Panc1 (cell line): ENCODE data around the gene SRSF12. TPM values are rescaled to one million over a fixed set of nuclear protein-coding genes. Genes with fewer than 3 reads are reported as not detected.

Experiments
- ATAC-seq: fragments of 200-7000 bp; cut with Tn5 transposase; 2 replicates; pipeline ENCODE4 v1.9.1; 2020; ENCODE audit warnings: mild to moderate bottlenecking, moderate library complexity
- BruUV-seq: library from RNA; stranded (reverse); fragments of 400-500 nt; replicated peaks from 2 replicates; lab custom pipeline; 2021; lab: Mats Ljungman, UMichigan
- CTCF ChIA-PET: fragments of 300-600 bp; sonication (Branson Sonifier 250); formaldehyde crosslinking; loops from one replicate; lab custom pipeline; 2022; ENCODE audit warnings: antibody characterized with exemption; lab: Charles Lee
- POLR2A ChIA-PET: fragments of 300-600 bp; sonication (Branson Sonifier 250); formaldehyde crosslinking; loops from one replicate; lab custom pipeline; 2022; ENCODE audit warnings: antibody characterized with exemption; lab: Charles Lee
- DNase-seq: peaks from one replicate; pipeline ENCODE4 v3.0.0-alpha.2; 2010; ENCODE audit warnings: low read depth, low spot score
- H3K27ac ChIP-seq: 2 replicates; pipeline ENCODE4 v1.5.1; 2011; ENCODE audit warnings: mild to moderate bottlenecking, low read length, inconsistent platforms
- H3K27me3 ChIP-seq: fragments of 200-500 bp; sonication (Bioruptor generic); 2 replicates; pipeline ENCODE4 v1.6.0; 2014; ENCODE audit warnings: low read length, inconsistent platforms; ENCODE audit not compliant: control insufficient read depth, insufficient read depth
- H3K36me3 ChIP-seq: fragments of 200-500 bp; sonication (Bioruptor generic); 2 replicates; pipeline ENCODE4 v1.5.1; 2014; ENCODE audit warnings: inconsistent platforms, mild to moderate bottlenecking, low read length, moderate library complexity; ENCODE audit not compliant: control insufficient read depth, insufficient read depth
- H3K4me1 ChIP-seq: 2 replicates; pipeline ENCODE4 v1.5.1; 2011; ENCODE audit warnings: inconsistent platforms, mild to moderate bottlenecking, low read length, moderate library complexity; ENCODE audit not compliant: control insufficient read depth, insufficient read depth
- H3K4me3 ChIP-seq, 2 experiments: 2 replicates each; pipeline ENCODE4 v1.5.1; 2011 to 2012; ENCODE audit warnings: low read depth in 2 of 2, low read length in 2 of 2, mild to moderate bottlenecking in 2 of 2, inconsistent platforms in 1 of 2, moderate library complexity in 1 of 2
- H3K9me3 ChIP-seq: fragments of 200-500 bp; sonication (Bioruptor generic); 2 replicates; pipeline ENCODE4 v1.5.1; 2014; ENCODE audit warnings: low read depth, mild to moderate bottlenecking, inconsistent platforms, low read length, moderate library complexity; ENCODE audit not compliant: control insufficient read depth, insufficient read depth
- CTCF ChIP-seq: fragments of 450-650 bp; IDR thresholded peaks from 2 replicates; pipeline ENCODE4 v1.5.1; 2017; ENCODE audit warnings: mild to moderate bottlenecking
- POLR2AphosphoS5 ChIP-seq: IDR thresholded peaks from 2 replicates; pipeline ENCODE4 v1.6.1; 2012; ENCODE audit warnings: mild to moderate bottlenecking, low read depth, low read length, moderate library complexity
- SIN3A ChIP-seq: IDR thresholded peaks from 2 replicates; pipeline ENCODE4 v1.6.1; 2012; ENCODE audit warnings: low read depth, mild to moderate bottlenecking, low read length, moderate library complexity, borderline replicate concordance; ENCODE audit not compliant: insufficient read depth
- TCF7L2 ChIP-seq: IDR thresholded peaks from 2 replicates; pipeline ENCODE4 v1.6.1; 2011; ENCODE audit warnings: mild to moderate bottlenecking, low read depth, low read length, inconsistent platforms
- in situ Hi-C: cut with HindIII; loops from 2 replicates; pipeline ENCODE4 v1.10.0; 2016; ENCODE audit warnings: low sequenced_read_pairs, low pct_unique_long_range_greater_than_20kb
- intact Hi-C: fragments of 100-400 bp; cut with micrococcal nuclease; formaldehyde crosslinking; loops from one replicate; pipeline ENCODE4 v1.10.0; 2022; ENCODE audit not compliant: unreplicated experiment
- total RNA-seq: library from RNA; stranded (reverse); gene quantifications from one replicate; pipeline ENCODE4 v1.2.1, GENCODE V29; 2021; ENCODE audit not compliant: unreplicated experiment
- TF ChIP-seq, protein P1 (sequence below), 2 experiments: IDR thresholded peaks; 2 replicates each; pipeline ENCODE4 v1.6.1; 2011 to 2012; ENCODE audit warnings: low read depth in 2 of 2, control low read depth in 1 of 2, low read length in 1 of 2, mild to moderate bottlenecking in 1 of 2, moderate library complexity in 1 of 2; ENCODE audit not compliant: insufficient read depth in 1 of 2

The SRSF12 gene
- total RNA-seq, 1 experiment from 2014 or later = 0.28 TPM

- CTCF ChIA-PET = no interaction called here
- DNase-seq = no peak
Observed at GRCh38 chr6:89140347-89141156, 22.7 kb upstream of the SRSF12 start.

DNA sequence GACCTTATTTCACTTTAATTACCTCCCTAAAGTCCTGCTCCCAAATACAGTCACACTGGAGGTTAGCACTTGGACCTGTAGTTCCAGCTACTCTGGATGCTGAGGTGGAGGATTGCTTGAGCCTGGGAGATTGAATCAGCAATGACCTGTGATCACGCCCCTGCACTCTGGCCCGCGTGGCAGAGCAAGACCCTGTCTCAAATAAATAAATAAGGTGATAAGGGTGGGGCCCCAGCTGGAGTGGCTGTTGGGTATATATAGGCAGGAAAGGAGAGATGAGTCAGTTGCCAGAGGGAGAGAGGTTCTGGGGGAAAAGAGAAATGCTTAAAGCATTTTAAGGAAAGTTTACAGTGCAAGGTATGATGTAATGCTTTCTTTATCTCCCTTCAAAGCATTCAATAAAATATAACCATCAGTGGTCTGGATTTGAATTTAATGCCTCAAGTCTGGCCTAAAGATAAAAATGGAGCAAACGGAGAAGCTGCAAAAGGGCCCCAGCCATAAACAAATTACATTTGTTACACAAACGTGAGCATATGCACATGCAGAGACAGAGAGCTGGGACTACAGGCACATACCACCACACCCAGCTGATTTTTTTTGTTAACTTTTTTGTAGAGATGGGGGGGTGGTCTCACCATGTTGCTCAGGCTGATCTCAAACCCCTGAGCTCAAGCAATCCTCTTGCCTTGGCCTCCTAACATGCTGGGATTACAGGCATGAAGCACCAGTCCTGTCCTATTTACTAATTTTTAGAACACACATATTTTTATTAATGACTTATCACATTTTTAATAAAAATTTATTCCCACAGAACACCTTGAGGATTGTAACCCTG lies 21.9 kb upstream of the SRSF12 start:
- Histone ChIP-seq H3K27me3 (no peaks in the 10 kb centered on the region; the same call in 1 of the 2 replicates), H3K4me1 (peaks cover 4% of the 10 kb centered on the region), H3K27ac (no peak overlapping the region), H3K36me3 (no peaks in the 10 kb centered on the region), H3K9me3 (no peaks in the 10 kb centered on the region), H3K4me3 (no peak overlapping the region)
- TF ChIP-seq, protein P1, sequence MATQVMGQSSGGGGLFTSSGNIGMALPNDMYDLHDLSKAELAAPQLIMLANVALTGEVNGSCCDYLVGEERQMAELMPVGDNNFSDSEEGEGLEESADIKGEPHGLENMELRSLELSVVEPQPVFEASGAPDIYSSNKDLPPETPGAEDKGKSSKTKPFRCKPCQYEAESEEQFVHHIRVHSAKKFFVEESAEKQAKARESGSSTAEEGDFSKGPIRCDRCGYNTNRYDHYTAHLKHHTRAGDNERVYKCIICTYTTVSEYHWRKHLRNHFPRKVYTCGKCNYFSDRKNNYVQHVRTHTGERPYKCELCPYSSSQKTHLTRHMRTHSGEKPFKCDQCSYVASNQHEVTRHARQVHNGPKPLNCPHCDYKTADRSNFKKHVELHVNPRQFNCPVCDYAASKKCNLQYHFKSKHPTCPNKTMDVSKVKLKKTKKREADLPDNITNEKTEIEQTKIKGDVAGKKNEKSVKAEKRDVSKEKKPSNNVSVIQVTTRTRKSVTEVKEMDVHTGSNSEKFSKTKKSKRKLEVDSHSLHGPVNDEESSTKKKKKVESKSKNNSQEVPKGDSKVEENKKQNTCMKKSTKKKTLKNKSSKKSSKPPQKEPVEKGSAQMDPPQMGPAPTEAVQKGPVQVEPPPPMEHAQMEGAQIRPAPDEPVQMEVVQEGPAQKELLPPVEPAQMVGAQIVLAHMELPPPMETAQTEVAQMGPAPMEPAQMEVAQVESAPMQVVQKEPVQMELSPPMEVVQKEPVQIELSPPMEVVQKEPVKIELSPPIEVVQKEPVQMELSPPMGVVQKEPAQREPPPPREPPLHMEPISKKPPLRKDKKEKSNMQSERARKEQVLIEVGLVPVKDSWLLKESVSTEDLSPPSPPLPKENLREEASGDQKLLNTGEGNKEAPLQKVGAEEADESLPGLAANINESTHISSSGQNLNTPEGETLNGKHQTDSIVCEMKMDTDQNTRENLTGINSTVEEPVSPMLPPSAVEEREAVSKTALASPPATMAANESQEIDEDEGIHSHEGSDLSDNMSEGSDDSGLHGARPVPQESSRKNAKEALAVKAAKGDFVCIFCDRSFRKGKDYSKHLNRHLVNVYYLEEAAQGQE (IDR thresholded peaks at IDR 0.05; ENCODE audit: insufficient read depth in 1 of 2, low read depth in 2 of 2, low read length in 1 of 2) = no peak
- TF ChIP-seq POLR2AphosphoS5 = no peak
- TF ChIP-seq TCF7L2 = no peak
- no peak for TF ChIP-seq SIN3A
- TF ChIP-seq CTCF = no peak
- CTCF ChIA-PET = no interaction called here
- ATAC-seq = no peak
- POLR2A ChIA-PET = no interaction called here
- intact Hi-C loops = no loop called here
- DNase-seq = no peak
- in situ Hi-C loops = no loop called here
- BruUV-seq = no TSS peak

More at GRCh38 chr6:89140347-89141156, 22.7 kb upstream of the SRSF12 start:
- Histone ChIP-seq H3K4me3 (no peak overlapping the region), H3K36me3 (no peaks in the 10 kb centered on the region), H3K9me3 (no peaks in the 10 kb centered on the region), H3K27me3 (no peaks in the 10 kb centered on the region; the same call in 1 of the 2 replicates), H3K27ac (no peak overlapping the region), H3K4me1 (peaks cover 4% of the 10 kb centered on the region)
- in situ Hi-C loops (no loop called here), intact Hi-C loops (no loop called here)
- ATAC-seq = no peak
- POLR2A ChIA-PET = no interaction called here
- TF ChIP-seq, protein P1 (IDR thresholded peaks at IDR 0.05; ENCODE audit: insufficient read depth in 1 of 2, low read depth in 2 of 2, low read length in 1 of 2) = no peak
- TF ChIP-seq CTCF (no peak), TCF7L2 (no peak), SIN3A (no peak), POLR2AphosphoS5 (no peak)
- BruUV-seq = no TSS peak
